Measurements from ENCODE around the gene AVPR2.

GRCh38 chrX:153879741-153880439 is 24.6 kb upstream of the AVPR2 start:
- TF ChIP-seq, protein P1, sequence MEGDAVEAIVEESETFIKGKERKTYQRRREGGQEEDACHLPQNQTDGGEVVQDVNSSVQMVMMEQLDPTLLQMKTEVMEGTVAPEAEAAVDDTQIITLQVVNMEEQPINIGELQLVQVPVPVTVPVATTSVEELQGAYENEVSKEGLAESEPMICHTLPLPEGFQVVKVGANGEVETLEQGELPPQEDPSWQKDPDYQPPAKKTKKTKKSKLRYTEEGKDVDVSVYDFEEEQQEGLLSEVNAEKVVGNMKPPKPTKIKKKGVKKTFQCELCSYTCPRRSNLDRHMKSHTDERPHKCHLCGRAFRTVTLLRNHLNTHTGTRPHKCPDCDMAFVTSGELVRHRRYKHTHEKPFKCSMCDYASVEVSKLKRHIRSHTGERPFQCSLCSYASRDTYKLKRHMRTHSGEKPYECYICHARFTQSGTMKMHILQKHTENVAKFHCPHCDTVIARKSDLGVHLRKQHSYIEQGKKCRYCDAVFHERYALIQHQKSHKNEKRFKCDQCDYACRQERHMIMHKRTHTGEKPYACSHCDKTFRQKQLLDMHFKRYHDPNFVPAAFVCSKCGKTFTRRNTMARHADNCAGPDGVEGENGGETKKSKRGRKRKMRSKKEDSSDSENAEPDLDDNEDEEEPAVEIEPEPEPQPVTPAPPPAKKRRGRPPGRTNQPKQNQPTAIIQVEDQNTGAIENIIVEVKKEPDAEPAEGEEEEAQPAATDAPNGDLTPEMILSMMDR (IDR thresholded peaks at IDR 0.05; ENCODE audit: low read depth, low read length), result no peak
- TF ChIP-seq EZH2phosphoT487 (IDR thresholded peaks at IDR 0.05; ENCODE audit: low read depth), result no peak
